HK-2 (cell line): ENCODE data around the gene CADM1.

Experiments used
- DNase-seq: peaks from one replicate; pipeline ENCODE4 v3.0.0-alpha.2; 2018; ENCODE audit not compliant: unreplicated experiment

CADM1 gene

GRCh38 chr11:115317277-115318185 is 186.7 kb downstream of the CADM1 start:
- DNase-seq: no peak

- no peak for DNase-seq
Measured at GRCh38 chr11:115316696-115317095, 187.5 kb downstream of the CADM1 start.

- no peak for DNase-seq
Measured at GRCh38 chr11:115314330-115314920, 189.8 kb downstream of the CADM1 start.

DNA sequence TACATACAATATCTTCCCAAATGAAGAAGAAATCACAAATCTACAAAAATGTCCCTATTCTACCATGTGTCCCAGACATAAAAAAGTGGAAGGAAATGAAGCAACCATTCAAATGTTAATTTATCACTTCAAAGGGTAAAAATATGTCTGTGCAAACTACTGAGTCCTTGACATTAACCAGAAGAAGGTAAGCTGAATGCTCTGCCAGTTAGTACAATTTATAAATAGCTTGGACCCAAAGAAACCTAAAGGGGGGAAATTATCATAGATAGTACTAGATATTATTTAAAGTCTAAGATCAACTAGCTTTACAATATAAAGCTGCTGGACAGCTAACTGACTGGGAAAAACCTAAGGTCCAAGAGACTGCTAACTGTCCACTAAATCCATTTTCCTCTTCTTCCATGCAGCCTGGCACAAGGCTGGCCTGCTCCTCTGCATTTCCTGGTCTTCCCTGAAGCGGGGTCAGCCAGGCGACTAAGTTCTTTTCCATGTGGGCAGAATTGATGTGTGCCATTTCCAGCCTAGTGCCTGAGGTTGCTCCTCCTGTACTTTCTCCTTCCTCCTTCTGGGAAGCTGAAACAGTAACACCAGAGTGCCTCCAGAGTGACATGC is 190.9 kb downstream of the CADM1 start:
- DNase-seq: no peak

DNA sequence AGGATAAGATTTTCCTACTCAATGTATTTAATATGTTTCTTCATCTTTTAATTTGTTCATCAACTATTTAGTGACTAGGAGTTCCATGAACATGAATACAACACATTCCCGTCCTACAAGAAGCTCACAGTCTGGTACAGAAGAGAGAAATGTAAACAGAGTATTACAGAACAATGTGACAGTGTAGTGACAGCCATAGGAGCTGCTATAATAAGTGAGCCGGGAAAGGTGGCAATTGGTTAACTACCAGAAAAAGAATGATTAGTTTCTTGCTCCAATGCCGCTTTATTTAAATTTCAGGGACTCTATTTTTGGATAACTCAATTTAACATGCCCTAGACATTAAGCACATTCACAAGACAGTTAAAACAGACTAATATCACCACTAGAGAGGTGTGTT is 192.3 kb downstream of the CADM1 start:
- no peak for DNase-seq

DNA sequence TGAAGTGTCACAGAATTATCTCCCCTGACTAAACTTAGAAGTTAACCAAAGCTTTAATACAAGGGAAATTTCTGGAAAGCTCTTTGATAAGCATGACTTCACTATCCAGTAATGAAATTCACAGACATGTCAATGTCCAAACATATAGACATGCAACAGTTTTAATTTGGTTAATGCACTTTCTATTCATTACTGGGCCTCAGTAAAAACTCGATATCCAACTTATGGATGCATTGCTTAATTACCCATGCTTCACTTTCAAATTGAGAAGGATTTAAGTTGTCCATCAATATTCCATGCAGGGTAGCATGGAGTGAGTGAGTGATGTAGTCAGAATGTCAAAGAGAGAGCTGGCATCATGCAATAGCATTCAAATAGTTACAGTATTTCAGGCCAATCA is 197.5 kb downstream of the CADM1 start:
- no peak for DNase-seq

- no peak for DNase-seq
Measured at GRCh38 chr11:115304774-115305472, 199.3 kb downstream of the CADM1 start.

- no peak for DNase-seq
Measured at GRCh38 chr11:115303929-115304531, 200.2 kb downstream of the CADM1 start.

DNA sequence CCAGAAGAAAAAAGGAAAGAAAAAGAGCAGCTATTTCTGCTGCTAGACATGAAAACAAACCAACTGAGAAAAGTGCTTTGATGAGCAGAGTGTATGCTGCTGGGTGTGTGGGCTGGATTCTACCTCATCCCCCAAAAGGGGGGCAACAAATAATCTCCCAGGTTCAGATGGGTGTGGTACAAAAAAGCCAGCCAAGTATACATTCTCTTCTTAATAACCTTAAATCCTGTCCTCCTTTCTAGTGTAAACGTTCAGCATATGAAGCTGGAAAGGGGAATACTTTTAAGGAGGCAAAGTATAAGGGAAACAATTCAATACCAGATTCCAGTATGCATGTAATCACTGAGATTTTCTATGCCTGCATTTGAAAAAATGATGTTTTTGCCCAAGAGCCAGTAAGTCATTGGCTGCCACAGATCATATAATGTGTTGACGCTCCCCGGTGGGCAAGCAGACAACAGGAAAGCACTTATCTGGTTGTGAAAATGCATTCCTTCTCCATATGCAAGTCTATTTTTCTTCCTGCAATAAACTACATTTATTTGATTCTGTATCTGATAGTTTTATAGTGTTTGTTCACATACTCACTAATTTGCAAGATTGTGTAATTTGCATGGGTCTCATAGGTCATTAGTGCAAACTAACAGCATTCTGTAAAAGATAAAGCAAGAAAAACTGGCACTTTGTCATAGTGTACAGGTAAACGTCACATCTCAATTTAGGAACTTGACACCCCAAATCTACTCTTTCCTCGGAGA is 201.1 kb downstream of the CADM1 start:
- no peak for DNase-seq

GRCh38 chr11:115300660-115301428 is 203.4 kb downstream of the CADM1 start:
- DNase-seq: no peak

DNA sequence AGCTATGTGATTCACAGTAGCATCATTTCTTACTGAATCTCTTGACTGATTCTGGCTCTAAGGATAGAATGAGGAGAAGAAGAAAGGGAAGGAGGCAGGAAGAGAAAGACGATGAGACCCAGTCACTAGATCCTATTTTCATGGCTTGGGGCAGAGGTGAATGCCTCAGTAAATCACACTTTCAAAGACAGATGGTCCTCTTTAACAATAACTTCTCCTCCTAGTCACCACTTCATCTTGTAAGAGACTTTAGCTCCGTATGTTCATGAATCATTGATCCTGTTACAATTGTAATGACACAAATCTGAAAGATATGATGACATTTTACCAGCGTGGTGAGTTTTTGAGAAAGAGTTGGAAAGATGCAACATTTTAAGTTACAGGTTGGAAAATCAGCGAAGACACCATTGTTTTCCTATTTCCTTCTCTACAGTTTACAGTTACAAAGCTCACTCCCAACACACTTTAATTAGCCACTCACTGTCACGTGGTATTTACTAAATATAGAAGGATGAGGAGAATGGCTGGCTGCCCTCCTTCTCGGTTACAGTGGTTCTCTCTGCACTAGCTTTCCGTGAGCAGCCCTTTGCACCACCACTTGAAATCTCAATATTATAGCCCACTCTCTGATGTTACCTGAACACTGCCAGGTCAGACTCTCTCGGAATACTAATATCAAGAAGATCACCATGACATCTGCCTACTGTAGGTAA is 205.8 kb downstream of the CADM1 start:
- no peak for DNase-seq

DNA sequence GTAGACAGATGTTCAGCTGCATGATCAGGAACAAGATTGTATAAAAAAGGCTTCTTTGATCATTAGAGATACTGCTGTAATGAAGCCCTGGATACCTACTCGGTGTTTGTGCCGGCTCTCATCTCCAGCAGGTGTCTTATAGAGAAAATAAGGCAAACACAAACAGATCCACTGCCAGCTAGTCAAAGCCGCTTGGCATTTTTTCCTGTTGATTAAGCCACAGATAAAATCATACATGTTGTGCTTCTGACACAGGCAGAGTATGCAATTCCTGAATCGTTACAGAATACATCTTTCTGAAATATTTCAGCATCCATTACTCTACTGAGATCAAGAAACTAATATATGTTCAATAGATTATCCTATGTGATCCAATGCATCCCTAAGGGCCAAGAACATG is 206.9 kb downstream of the CADM1 start:
- DNase-seq: no peak

GRCh38 chr11:115291325-115291724 is 212.9 kb downstream of the CADM1 start:
- DNase-seq: no peak

DNA sequence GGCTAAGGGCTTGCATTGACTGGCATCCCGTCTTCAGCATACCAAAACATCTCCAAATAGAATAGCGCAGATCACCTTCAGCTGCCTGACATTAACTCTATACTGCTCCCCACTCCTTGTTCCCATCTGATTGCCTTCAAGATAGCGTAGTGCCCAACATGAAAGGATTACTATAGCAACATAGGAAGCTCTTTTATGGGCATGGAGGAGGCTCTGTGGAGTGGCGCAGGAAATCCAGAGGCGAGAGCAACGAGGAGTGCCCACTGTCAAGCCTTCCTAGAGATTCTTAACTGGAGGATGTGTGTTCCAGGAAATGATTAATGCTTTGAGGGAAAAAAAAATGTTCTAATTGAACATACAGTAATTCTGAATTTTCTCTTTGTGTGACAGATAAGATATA is 213.3 kb downstream of the CADM1 start:
- DNase-seq: no peak

DNA sequence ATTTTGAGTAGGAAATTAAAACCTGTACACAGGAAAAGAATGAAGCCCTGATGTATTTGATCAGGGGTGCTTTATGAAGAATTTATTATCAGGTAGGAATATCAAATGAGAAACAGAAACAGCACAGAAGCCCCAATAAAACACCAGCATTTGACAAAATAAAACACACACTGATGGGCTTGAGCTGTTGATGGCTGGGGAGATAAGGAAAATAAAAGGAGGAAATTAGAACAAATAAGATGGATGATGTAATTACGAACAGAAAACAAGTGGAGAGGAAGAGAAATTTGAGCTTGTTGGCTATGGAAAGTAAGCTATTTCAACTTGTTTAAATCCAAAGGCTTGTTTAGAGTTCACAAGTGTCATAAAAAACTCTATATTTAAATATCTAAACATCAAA is 213.7 kb downstream of the CADM1 start:
- no peak for DNase-seq

DNA sequence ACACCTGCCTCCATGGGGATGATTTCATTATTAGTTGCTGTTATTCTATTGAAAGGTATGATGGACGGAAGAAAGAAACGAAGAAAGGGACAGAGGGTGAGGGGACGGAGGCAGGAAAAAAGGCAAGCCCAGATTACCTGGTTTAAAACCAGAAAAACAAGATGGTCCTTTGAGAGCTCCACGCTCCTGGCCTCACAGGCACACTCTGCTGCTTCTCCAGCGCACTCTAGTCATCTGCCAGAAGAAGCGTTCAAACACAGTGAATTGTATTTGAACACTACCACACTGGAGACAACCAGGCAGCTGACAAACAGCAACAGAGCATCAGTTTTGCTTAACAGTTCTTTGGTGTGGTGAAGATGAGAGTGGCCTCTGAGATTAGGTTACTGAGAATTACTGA is 216.9 kb downstream of the CADM1 start:
- DNase-seq: no peak

DNA sequence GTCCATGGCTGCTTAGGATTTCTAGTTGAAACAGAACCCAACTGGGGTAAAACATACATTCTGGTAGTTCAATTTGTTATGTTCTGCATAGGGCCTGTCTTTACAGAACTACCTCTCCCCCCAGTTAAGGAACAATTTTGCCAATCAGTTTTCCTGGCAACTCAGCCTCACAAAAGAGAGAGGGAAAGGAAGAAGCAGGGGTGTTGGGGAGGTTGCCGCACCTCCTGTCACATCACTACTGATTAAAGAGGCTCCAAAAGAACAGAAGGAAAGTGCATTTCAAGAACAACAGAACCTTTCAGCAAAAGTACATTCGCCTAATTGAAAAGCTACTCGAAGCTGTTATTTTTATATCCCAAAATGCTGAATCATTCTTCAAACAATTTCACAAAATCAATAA is 217.6 kb downstream of the CADM1 start:
- DNase-seq: no peak

- no peak for DNase-seq
Measured at GRCh38 chr11:115284773-115285172, 219.4 kb downstream of the CADM1 start.

DNA sequence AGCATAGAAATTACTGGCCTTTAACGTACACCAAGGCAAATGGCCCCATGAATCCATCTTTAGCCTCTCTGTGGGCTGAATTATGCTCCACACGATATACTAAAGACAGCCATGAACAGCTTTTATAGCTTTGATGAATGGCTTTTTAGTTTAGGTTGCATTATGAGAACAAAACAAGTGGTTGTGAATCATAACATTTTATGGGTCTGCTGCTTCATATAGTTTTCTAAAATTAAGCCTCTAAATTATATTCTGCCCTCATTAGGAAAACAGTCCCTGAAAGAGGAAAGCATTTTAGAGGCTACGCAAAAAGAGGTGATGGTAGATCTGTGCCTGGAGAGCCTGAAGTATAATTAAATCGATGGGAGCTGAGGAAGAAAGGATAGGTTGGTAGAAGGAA is 221.3 kb downstream of the CADM1 start:
- no peak for DNase-seq

DNA sequence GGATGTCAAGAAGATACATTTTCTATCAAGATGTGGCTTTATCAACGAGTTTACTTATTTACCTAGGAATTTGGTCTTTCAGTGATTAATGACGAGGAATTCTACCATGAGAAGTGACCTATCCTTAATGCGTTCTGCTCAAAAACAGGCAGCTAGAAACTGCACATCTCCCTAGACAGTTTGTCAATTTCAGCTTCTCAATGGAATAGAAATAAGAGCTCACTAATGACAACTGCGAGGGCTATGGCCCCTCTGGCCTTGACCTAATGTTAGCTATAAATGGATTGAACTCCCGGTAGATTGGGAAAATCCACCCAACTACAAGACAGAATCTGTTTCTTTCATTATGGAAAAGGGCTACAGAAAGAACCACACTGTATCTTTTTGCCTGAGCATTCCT is 223.4 kb downstream of the CADM1 start:
- DNase-seq: no peak
